SK-N-SH treated with all-trans-retinoic acid at 6 μM for 48 hours (cell line): Measurements from ENCODE around the gene PGGT1B.
A peak's percentile ranks its signal among the peaks of the same experiment; 100 is the strongest.

ENCODE experiments used
- ATAC-seq: fragments of 200-7000 bp; cut with Tn5 transposase; 3 replicates; pipeline ENCODE4 v1.9.1; 2020; ENCODE audit warnings: mild to moderate bottlenecking, moderate library complexity
- ARNTL ChIP-seq: fragments of 450-650 bp; formaldehyde crosslinking; IDR thresholded peaks from 2 replicates; pipeline ENCODE4 v1.5.0; 2020; ENCODE audit warnings: low read depth, mild to moderate bottlenecking, moderate library complexity, borderline replicate concordance
- BACH2 ChIP-seq: fragments of 250-450 bp; sonication (Bioruptor Pico); IDR thresholded peaks from 2 replicates; pipeline ENCODE4 v1.9.0; 2021; ENCODE audit warnings: mild to moderate bottlenecking, borderline replicate concordance
- CSRNP3 ChIP-seq: fragments of 250-450 bp; sonication (Bioruptor Pico); IDR thresholded peaks from 2 replicates; pipeline ENCODE4 v1.5.1; 2021; ENCODE audit warnings: mild to moderate bottlenecking, moderate library complexity
- ESRRG ChIP-seq: fragments of 250-450 bp; sonication (Bioruptor Pico); IDR thresholded peaks from 2 replicates; pipeline ENCODE4 v1.6.1; 2021; ENCODE audit warnings: mild to moderate bottlenecking
- ISL1 ChIP-seq: fragments of 250-450 bp; sonication (Bioruptor Pico); IDR thresholded peaks from 2 replicates; pipeline ENCODE4 v2.1.2; 2022; ENCODE audit warnings: mild to moderate bottlenecking, moderate library complexity
- OSR1 ChIP-seq: fragments of 250-450 bp; sonication (Bioruptor Pico); IDR thresholded peaks from 2 replicates; pipeline ENCODE4 v1.8.0; 2022; ENCODE audit warnings: moderate library complexity, mild to moderate bottlenecking, inconsistent platforms
- PATZ1 ChIP-seq: fragments of 250-450 bp; sonication (Bioruptor Pico); IDR thresholded peaks from 2 replicates; pipeline ENCODE4 v1.8.0; 2020; ENCODE audit warnings: mild to moderate bottlenecking, moderate library complexity, borderline replicate concordance
- PPARA ChIP-seq: fragments of 250-450 bp; sonication (Bioruptor Pico); IDR thresholded peaks from 2 replicates; pipeline ENCODE4 v1.5.0; 2020; ENCODE audit warnings: mild to moderate bottlenecking, borderline replicate concordance
- SNAI2 ChIP-seq: fragments of 250-450 bp; sonication (Bioruptor Pico); IDR thresholded peaks from 2 replicates; pipeline ENCODE4 v1.5.0; 2020; ENCODE audit warnings: mild to moderate bottlenecking, moderate library complexity
- TCF4 ChIP-seq: fragments of 250-450 bp; sonication (Bioruptor Pico); IDR thresholded peaks from 2 replicates; pipeline ENCODE4 v1.8.0; 2021; ENCODE audit warnings: mild to moderate bottlenecking, moderate library complexity, borderline replicate concordance
- TOX ChIP-seq: fragments of 250-450 bp; sonication (Bioruptor Pico); IDR thresholded peaks from 2 replicates; pipeline ENCODE4 v1.8.0; 2021; ENCODE audit warnings: mild to moderate bottlenecking, moderate library complexity, borderline replicate concordance
- ZC3H10 ChIP-seq: fragments of 250-450 bp; sonication (Bioruptor Pico); IDR thresholded peaks from 2 replicates; pipeline ENCODE4 v1.5.1; 2021; ENCODE audit warnings: mild to moderate bottlenecking, moderate library complexity
- ZFP3 ChIP-seq: fragments of 250-450 bp; sonication (Bioruptor Pico); IDR thresholded peaks from 2 replicates; pipeline ENCODE4 v1.5.0; 2020; ENCODE audit warnings: mild to moderate bottlenecking, moderate library complexity
- ZFP30 ChIP-seq: fragments of 450-650 bp; formaldehyde crosslinking; IDR thresholded peaks from 2 replicates; pipeline ENCODE4 v1.5.0; 2022; ENCODE audit warnings: mild to moderate bottlenecking, moderate library complexity
- ZNF565 ChIP-seq: fragments of 450-650 bp; formaldehyde crosslinking; conservative IDR thresholded peaks from 2 replicates; pipeline ENCODE4 v1.5.0; 2020; ENCODE audit warnings: low read depth, mild to moderate bottlenecking, moderate library complexity
- ZNF70 ChIP-seq: fragments of 450-650 bp; formaldehyde crosslinking; IDR thresholded peaks from 2 replicates; pipeline ENCODE4 v1.5.0; 2020; ENCODE audit warnings: mild to moderate bottlenecking, moderate library complexity
- ZNF8 ChIP-seq: fragments of 450-650 bp; formaldehyde crosslinking; IDR thresholded peaks from 2 replicates; pipeline ENCODE4 v1.5.0; 2020; ENCODE audit warnings: mild to moderate bottlenecking, moderate library complexity
- TF ChIP-seq, protein P1 (sequence below): fragments of 250-450 bp; sonication (Bioruptor Pico); IDR thresholded peaks from 2 replicates; pipeline ENCODE4 v1.8.0; 2021; ENCODE audit warnings: low read depth, mild to moderate bottlenecking, moderate library complexity, borderline replicate concordance
- TF ChIP-seq, protein P2 (sequence below): fragments of 250-450 bp; sonication (Bioruptor Pico); IDR thresholded peaks from 2 replicates; pipeline ENCODE4 v1.5.1; 2020; ENCODE audit warnings: low read depth, mild to moderate bottlenecking, moderate library complexity
- TF ChIP-seq, protein P3 (sequence below): fragments of 250-450 bp; sonication (Bioruptor Pico); IDR thresholded peaks from 2 replicates; pipeline ENCODE4 v1.5.0; 2020; ENCODE audit warnings: mild to moderate bottlenecking, moderate library complexity

Gene PGGT1B

DNA sequence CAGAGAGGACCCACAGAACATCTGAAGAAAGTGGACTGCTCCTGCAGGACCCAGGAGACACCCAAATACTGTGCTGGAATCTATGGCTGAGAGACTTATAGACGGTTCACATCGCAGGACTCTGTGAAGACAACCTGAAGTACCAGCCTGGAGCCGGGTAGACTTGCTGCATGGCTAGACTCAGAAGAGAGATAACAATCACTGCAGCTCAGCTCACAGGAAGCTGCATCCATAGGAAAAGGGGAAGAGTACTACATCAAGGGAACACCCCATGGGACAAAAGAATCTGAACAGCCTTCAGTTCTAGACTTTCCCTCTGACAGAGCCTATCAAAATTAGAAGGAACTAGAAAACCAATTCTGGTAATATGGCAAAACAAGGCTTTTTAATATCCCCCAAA, 66.5 kb downstream of the PGGT1B start:
- no peak for ATAC-seq
- TF ChIP-seq OSR1 (CRISPR knock-in tag) (no peak), PPARA (CRISPR knock-in tag) (no peak), SNAI2 (CRISPR knock-in tag) (no peak), ZNF8 (no peak), ZC3H10 (CRISPR knock-in tag) (no peak), ZNF565 (CRISPR knock-in tag) (no peak), ZFP3 (no peak), BACH2 (CRISPR knock-in tag) (no peak), ESRRG (CRISPR knock-in tag) (no peak), CSRNP3 (CRISPR knock-in tag) (no peak), TOX (no peak), ARNTL (CRISPR knock-in tag) (no peak), ZFP30 (CRISPR knock-in tag) (no peak), PATZ1 (CRISPR knock-in tag) (no peak)
- TF ChIP-seq, protein P1, sequence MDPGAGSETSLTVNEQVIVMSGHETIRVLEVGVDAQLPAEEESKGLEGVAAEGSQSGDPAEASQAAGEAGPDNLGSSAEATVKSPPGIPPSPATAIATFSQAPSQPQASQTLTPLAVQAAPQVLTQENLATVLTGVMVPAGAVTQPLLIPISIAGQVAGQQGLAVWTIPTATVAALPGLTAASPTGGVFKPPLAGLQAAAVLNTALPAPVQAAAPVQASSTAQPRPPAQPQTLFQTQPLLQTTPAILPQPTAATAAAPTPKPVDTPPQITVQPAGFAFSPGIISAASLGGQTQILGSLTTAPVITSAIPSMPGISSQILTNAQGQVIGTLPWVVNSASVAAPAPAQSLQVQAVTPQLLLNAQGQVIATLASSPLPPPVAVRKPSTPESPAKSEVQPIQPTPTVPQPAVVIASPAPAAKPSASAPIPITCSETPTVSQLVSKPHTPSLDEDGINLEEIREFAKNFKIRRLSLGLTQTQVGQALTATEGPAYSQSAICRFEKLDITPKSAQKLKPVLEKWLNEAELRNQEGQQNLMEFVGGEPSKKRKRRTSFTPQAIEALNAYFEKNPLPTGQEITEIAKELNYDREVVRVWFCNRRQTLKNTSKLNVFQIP, result no peak
- TF ChIP-seq, protein P2, sequence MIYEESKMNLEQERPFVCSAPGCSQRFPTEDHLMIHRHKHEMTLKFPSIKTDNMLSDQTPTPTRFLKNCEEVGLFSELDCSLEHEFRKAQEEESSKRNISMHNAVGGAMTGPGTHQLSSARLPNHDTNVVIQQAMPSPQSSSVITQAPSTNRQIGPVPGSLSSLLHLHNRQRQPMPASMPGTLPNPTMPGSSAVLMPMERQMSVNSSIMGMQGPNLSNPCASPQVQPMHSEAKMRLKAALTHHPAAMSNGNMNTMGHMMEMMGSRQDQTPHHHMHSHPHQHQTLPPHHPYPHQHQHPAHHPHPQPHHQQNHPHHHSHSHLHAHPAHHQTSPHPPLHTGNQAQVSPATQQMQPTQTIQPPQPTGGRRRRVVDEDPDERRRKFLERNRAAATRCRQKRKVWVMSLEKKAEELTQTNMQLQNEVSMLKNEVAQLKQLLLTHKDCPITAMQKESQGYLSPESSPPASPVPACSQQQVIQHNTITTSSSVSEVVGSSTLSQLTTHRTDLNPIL, result no peak
- TF ChIP-seq, protein P3, sequence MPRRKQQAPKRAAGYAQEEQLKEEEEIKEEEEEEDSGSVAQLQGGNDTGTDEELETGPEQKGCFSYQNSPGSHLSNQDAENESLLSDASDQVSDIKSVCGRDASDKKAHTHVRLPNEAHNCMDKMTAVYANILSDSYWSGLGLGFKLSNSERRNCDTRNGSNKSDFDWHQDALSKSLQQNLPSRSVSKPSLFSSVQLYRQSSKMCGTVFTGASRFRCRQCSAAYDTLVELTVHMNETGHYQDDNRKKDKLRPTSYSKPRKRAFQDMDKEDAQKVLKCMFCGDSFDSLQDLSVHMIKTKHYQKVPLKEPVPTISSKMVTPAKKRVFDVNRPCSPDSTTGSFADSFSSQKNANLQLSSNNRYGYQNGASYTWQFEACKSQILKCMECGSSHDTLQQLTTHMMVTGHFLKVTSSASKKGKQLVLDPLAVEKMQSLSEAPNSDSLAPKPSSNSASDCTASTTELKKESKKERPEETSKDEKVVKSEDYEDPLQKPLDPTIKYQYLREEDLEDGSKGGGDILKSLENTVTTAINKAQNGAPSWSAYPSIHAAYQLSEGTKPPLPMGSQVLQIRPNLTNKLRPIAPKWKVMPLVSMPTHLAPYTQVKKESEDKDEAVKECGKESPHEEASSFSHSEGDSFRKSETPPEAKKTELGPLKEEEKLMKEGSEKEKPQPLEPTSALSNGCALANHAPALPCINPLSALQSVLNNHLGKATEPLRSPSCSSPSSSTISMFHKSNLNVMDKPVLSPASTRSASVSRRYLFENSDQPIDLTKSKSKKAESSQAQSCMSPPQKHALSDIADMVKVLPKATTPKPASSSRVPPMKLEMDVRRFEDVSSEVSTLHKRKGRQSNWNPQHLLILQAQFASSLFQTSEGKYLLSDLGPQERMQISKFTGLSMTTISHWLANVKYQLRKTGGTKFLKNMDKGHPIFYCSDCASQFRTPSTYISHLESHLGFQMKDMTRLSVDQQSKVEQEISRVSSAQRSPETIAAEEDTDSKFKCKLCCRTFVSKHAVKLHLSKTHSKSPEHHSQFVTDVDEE, result no peak

- TF ChIP-seq TCF4 (CRISPR knock-in tag), result peak; percentile 89
- TF ChIP-seq, protein P2, result no peak
- no peak for TF ChIP-seq ZNF70
- TF ChIP-seq TOX, result no peak
- TF ChIP-seq SNAI2 (CRISPR knock-in tag), result no peak
- peak; percentile 54; the same call in 1 of the 2 replicates for TF ChIP-seq ZFP3
- TF ChIP-seq ESRRG (CRISPR knock-in tag), result no peak
- no peak for TF ChIP-seq ZC3H10 (CRISPR knock-in tag)
- no peak for TF ChIP-seq ZFP30 (CRISPR knock-in tag)
- no peak for TF ChIP-seq BACH2 (CRISPR knock-in tag)
- TF ChIP-seq, protein P3, result peak; percentile 54; the same call in 1 of the 2 replicates
- no peak for TF ChIP-seq ARNTL (CRISPR knock-in tag)
- TF ChIP-seq ISL1 (CRISPR knock-in tag), result no peak
- peak; percentile 94 for ATAC-seq
Measured at GRCh38 chr5:115194676-115195075, 68.0 kb downstream of the PGGT1B start.
